ENCODE results near the gene PTCHD1.

The PTCHD1 gene
- 0 to 0.66 (median 0) reads per million in 9 experiments for total RNA-seq

DNA sequence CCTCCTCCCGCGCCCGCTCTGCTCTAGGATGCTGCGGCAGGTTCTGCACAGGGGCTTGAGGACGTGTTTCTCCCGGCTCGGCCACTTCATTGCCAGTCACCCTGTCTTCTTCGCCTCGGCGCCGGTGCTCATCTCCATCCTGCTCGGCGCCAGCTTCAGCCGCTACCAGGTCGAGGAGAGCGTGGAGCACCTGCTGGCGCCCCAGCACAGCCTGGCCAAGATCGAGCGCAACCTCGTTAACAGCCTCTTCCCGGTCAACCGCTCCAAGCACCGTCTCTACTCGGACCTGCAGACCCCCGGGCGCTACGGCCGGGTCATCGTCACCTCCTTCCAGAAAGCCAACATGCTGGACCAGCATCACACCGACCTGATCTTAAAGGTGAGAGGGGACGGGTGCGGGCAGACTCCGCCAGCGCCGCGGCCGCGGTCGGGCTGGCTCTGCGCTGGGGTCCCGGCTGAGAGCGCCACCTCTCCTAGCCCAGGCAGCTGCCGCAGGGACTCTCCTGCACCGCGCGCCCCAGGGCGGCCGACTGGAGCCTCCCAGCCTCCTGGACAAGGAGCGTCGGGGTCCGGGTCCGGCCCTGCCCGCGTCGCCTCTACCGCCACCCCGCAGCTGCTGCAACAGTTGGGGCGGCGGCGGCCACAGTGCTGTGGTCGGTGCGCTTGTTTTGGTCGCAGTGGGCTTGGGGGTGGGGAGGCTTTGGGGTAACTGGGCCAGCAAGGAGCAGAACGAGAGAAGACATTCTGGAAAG, at the start of gene PTCHD1:
Gene PTCHD1 (plus strand): TSS at position 2 of the 752 bp plus-strand sequence. CDS start 27 bp downstream, at position 29.
- Mint-ChIP-seq H3K36me3 (ENCODE audit: insufficient read depth) (peaks cover 4% of the 10 kb centered on the region), H3K4me3 (peak within 1 kb of the TSS in 1 of 2 donors; percentile 49), H3K27me3 (peaks cover 32 to 43% of the 10 kb centered on the region in 2 donors), H3K9me3 (no peaks in the 10 kb centered on the region), H3K27ac (no peak within 1 kb of the TSS), H3K4me1 (ENCODE audit: low read depth in 2 of 2) (peaks cover 0 to 5% of the 10 kb centered on the region in 2 donors)
- ATAC-seq (replicated peaks) (no peak), DNase-seq (no peak)

DNA sequence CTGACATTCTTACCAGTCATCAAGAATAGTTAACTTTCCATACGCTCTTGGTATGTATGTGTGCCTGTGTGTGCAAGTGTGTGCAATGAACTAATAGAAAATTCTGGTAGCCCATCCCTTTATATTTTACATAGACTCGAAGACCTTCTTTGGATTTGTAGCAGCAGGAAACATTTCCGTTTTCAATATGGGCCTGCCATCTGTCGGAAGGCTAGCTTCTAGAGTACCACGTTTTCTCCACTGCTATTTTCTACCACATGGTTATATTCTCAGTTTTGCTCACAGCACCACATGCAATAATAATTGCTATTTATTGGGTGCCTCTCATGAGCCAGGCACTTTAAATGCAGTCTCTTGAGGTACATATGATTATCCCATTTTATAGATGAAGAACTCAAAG, 47.9 kb upstream of the PTCHD1 start:
- no peak for ATAC-seq (replicated peaks)
- no peak overlapping the region for H3K27ac Mint-ChIP-seq
- no peak for DNase-seq
- H3K4me1 Mint-ChIP-seq (ENCODE audit: low read depth in 2 of 2) = no peaks in the 10 kb centered on the region
- no peaks in the 10 kb centered on the region for H3K36me3 Mint-ChIP-seq (ENCODE audit: insufficient read depth)
- H3K4me3 Mint-ChIP-seq = no peak overlapping the region
- no peaks in the 10 kb centered on the region for H3K27me3 Mint-ChIP-seq
- H3K9me3 Mint-ChIP-seq = no peaks in the 10 kb centered on the region

DNA sequence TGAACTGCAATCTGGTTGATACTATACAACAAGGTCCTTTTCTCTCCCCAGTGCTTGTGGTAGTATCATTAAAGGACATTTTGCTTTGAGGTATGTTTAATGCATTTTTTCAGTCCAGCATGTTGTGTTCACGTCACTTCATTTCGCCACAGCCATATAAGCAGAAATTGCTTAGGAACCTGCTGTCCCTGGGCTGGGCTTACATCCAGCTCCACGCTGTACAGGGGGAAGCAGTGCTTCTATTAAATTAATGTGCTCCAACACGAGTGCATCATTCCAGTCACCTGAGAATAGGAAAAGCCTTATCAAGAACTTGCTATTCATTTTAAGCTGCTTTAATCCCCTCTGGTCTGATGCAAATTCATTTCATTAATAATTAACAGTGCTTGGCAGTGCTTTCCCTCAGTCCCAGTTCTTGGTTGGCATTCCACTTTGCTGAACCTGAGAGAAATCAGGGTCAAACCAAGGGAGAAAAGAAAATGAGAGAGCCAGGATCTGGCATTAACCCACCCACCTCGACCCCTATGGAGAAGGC, 47.4 kb upstream of the PTCHD1 start:
- Mint-ChIP-seq H3K9me3 (no peaks in the 10 kb centered on the region), H3K4me3 (no peak overlapping the region), H3K4me1 (ENCODE audit: low read depth in 2 of 2) (no peaks in the 10 kb centered on the region), H3K36me3 (ENCODE audit: insufficient read depth) (no peaks in the 10 kb centered on the region), H3K27me3 (no peaks in the 10 kb centered on the region), H3K27ac (no peak overlapping the region)
- ATAC-seq (replicated peaks) = no peak
- no peak for DNase-seq

DNA sequence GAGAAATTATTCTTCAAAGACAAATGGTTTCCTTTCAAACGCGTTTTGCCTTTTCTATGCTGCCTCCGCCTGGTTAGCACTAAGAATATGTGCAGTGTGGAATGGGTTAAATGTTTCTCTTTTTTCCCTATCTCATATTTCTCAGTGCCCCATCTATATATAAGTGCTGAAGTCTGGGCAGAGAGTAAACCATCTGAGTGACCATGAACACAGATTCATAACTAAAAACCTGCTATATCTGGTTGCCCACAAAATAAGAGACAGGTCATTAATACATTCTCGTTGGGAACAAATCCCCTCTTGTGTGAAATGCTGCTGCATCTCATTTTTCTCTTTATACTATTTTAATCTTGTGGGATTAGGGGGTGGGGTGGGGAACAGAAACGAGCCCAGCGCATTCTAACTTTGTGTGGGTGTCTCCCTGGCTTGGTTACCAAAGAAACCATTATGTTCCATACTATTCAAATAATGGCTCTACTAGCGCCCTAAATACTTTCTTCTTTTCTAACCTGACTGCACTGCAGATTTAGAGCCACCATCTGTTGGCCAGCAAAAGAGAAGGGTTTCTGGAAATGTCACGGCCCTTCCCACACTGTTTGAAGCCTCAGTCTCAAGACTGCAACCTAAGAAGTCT, 42.2 kb upstream of the PTCHD1 start:
- H3K4me3 Mint-ChIP-seq = no peak overlapping the region
- no peaks in the 10 kb centered on the region for H3K9me3 Mint-ChIP-seq
- ATAC-seq (replicated peaks) = no peak
- no peaks in the 10 kb centered on the region for H3K36me3 Mint-ChIP-seq (ENCODE audit: insufficient read depth)
- no peaks in the 10 kb centered on the region for H3K4me1 Mint-ChIP-seq (ENCODE audit: low read depth in 2 of 2)
- H3K27ac Mint-ChIP-seq = no peak overlapping the region
- no peak for DNase-seq
- no peaks in the 10 kb centered on the region for H3K27me3 Mint-ChIP-seq

DNA sequence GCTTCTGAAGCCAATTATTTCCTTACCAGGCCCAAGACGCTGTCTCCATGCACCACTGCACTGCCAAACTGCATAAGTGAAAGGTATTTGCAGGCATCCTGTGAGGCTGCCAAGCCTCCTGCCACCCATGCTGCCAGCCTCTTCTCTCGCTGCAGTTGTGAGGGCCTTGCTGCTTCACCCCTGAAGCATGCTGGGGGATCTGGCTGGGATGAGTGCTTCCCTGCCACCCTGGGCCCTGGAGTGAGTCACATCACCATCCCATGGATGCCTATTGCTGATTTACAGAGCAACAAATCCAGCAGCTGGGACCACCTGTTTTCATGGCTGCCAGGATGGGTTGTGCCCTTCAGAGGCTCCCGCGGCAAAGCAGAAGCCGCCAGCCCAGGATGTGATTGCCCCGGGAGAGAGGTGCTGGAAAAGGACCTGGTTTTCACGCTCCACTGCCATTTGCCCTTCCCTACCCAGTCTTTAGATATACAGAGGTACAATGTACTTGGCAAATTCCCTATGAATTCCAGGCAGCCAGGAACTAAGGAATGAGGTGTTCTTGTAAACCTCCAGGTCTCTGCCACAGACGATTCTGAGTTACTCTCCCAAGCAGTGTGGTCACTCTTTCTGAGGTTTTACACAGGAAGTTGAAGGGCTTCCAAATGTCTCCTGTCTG, 41.5 kb upstream of the PTCHD1 start:
- Mint-ChIP-seq H3K4me3 (no peak overlapping the region), H3K4me1 (ENCODE audit: low read depth in 2 of 2) (no peaks in the 10 kb centered on the region), H3K9me3 (no peaks in the 10 kb centered on the region), H3K27me3 (no peaks in the 10 kb centered on the region), H3K27ac (no peak overlapping the region), H3K36me3 (ENCODE audit: insufficient read depth) (no peaks in the 10 kb centered on the region)
- ATAC-seq (replicated peaks) (no peak), DNase-seq (no peak)

DNA sequence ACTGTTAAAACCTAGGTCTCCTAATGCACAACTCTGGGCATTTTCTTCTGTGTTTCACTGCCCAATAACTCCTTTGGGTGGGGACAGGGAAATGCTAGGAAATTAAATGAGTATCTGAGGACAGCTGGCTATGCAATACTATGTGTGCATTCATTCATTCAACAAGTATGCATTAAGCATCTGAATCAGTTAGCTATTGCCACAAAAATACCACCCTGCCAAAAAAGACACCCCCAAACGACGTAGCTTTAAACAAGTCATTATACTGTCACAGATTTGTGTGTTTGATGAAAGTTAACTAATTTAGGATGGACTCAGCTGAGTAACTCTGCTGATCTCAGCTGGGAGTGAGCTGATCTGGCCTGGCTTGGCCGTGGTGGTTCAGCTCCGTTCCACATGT, 29.8 kb upstream of the PTCHD1 start:
- H3K27ac Mint-ChIP-seq = no peak overlapping the region
- ATAC-seq (replicated peaks) (no peak), DNase-seq (no peak)
- H3K27me3 Mint-ChIP-seq = no peaks in the 10 kb centered on the region
- H3K9me3 Mint-ChIP-seq = no peaks in the 10 kb centered on the region
- no peaks in the 10 kb centered on the region for H3K36me3 Mint-ChIP-seq (ENCODE audit: insufficient read depth)
- H3K4me1 Mint-ChIP-seq (ENCODE audit: low read depth in 2 of 2) = no peaks in the 10 kb centered on the region
- H3K4me3 Mint-ChIP-seq = no peak overlapping the region

DNA sequence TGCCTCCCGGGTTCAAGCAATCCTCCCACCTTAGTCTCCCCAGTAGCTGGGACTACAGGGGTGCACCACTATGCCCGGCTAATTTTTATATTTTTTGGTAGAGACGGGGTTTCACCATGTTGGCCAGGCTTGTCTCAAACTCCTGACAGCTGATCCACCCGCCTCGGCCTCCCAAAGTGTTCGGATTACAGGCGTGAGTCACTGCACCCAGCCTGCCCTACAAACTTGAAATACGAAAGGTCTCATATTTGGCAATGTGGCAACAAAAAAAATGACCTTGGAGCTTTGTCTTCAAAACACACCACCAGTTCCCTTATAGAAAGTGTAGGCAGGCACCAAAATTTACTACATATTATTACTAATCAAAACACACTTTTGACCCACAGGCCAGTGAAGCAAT, 22.9 kb upstream of the PTCHD1 start:
- H3K36me3 Mint-ChIP-seq (ENCODE audit: insufficient read depth) = no peaks in the 10 kb centered on the region
- ATAC-seq (replicated peaks) = no peak

DNA sequence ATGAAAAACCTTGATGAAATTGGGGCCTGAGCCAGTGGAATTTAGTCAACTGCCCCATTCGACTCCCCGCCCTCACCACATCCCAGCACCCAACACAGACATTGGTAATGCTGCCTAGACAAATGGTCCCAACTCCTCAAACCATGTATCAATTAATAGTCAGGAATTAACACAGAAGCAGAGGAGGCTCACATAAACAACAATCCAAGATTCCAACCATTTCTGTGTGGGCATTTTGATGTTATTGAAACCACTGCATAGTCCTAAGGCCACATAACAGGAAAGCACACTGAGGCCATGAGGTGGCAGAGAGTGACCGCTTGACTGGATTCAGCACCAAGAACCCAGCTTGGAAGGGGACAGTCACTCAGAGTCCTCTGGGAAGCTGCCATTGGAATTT, 22.5 kb upstream of the PTCHD1 start:
- no peaks in the 10 kb centered on the region for H3K4me1 Mint-ChIP-seq (ENCODE audit: low read depth in 2 of 2)
- H3K9me3 Mint-ChIP-seq = peaks cover 0 to 5% of the 10 kb centered on the region in 2 donors
- no peak overlapping the region for H3K4me3 Mint-ChIP-seq
- H3K36me3 Mint-ChIP-seq (ENCODE audit: insufficient read depth) = no peaks in the 10 kb centered on the region
- no peak overlapping the region for H3K27ac Mint-ChIP-seq
- ATAC-seq (replicated peaks) (no peak), DNase-seq (no peak)
- no peaks in the 10 kb centered on the region for H3K27me3 Mint-ChIP-seq

More for the DNA sequence above, 22.9 kb upstream of the PTCHD1 start:
- peaks cover 0 to 5% of the 10 kb centered on the region in 2 donors for H3K9me3 Mint-ChIP-seq
- no peak for DNase-seq
- no peaks in the 10 kb centered on the region for H3K4me1 Mint-ChIP-seq (ENCODE audit: low read depth in 2 of 2)
- H3K27ac Mint-ChIP-seq = no peak overlapping the region
- no peak overlapping the region for H3K4me3 Mint-ChIP-seq
- no peaks in the 10 kb centered on the region for H3K27me3 Mint-ChIP-seq

DNA sequence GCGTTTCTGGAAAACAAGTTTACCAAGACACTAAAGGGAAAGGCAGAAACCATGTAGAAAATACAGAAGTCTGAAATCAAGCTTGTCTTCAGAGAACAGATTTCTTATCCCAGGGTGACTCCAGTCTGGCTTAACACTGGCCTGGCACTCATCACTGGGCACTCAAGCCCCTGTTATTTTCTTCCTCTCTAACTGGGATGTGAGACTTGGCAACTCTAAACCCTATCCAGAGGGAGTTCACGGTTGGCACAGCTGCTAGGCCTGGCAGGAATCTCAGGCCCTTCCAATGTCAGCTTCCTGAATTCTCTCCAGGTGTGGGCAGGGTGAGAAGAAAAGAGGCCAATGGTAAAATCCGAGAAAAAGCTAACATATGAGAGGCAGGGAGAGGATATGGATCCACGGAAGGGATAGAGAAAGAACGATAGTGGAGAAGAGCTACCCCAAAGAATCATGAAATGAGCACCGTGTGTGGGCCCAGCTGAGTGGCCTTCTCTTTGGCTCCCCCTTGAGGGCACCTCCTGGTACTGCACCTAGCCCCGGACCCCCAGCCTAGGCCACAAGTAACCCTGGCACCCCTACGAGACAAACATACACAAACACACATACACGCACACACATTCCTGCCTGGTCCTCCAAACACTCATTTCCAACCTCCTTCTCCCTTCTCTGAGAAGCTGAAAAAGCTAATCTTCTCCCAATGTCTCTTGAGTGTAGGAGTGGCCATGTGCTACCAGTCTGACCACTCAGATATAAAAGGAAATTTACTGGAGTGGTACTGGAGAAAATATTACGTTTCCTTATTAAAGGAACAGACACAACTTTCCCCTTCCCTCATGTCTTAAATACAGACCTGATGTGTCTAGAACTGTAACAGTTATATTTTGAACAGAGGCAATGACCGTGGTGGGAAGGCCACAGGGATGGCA, 16.6 kb upstream of the PTCHD1 start:
- DNase-seq (peak in 1 of 3 experiments; percentile 0), ATAC-seq (replicated peaks) (no peak)
- peaks cover 0 to 2% of the 10 kb centered on the region in 2 donors for H3K4me1 Mint-ChIP-seq (ENCODE audit: low read depth in 2 of 2)
- no peak overlapping the region for H3K27ac Mint-ChIP-seq
- no peak overlapping the region for H3K4me3 Mint-ChIP-seq
- H3K9me3 Mint-ChIP-seq = peaks cover 0 to 5% of the 10 kb centered on the region in 2 donors
- no peaks in the 10 kb centered on the region for H3K36me3 Mint-ChIP-seq (ENCODE audit: insufficient read depth)
- no peaks in the 10 kb centered on the region for H3K27me3 Mint-ChIP-seq

DNA sequence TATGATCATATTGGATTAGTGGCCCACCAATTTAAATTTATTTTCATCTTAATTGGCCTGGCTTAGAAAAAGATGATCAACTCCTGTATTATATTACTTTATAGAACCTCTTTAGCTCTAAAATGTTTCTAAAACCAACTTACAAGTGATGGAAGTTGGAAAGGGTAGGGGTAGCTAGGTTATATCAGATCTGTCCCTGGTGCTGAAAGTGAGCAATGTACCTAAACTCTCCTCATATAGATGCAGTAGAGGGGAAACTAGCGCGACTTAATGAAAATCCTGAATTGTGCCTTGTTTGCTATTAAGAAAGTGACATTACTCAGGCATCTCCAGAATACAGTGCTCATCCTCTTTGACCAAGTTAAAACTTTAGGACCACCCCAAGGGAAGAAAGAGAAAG, 7.5 kb upstream of the PTCHD1 start:
- H3K27ac Mint-ChIP-seq = no peak overlapping the region
- no peak for ATAC-seq (replicated peaks)
- DNase-seq = no peak
- peaks cover under 1% of the 10 kb centered on the region for H3K36me3 Mint-ChIP-seq (ENCODE audit: insufficient read depth)
- H3K9me3 Mint-ChIP-seq = no peaks in the 10 kb centered on the region
- no peak overlapping the region for H3K4me3 Mint-ChIP-seq
- H3K4me1 Mint-ChIP-seq (ENCODE audit: low read depth in 2 of 2) = no peaks in the 10 kb centered on the region
- H3K27me3 Mint-ChIP-seq = peaks cover 12 to 13% of the 10 kb centered on the region in 2 donors

DNA sequence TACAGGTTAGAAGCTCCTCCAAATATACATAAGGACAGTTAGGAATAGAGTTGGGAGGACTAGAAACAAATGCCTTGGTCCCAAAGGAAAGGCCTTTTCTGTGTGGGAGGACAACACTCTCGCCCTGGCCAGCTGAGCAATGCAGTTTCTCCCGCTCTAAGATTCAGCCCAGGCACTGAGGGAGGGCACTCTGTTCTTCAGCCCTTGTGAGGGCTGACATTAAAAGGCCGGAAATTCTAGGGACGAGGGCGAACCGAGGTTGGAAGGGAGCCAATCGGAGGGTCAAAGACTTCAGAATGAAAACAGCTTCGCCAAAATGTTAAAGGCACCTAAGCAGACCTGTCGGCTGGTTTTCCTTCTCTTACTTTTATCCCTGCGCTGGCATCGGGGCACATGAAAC, 2.9 kb upstream of the PTCHD1 start:
- Mint-ChIP-seq H3K27ac (no peak overlapping the region), H3K4me1 (ENCODE audit: low read depth in 2 of 2) (peaks cover 0 to 5% of the 10 kb centered on the region in 2 donors), H3K4me3 (no peak overlapping the region), H3K27me3 (peaks cover 34 to 46% of the 10 kb centered on the region in 2 donors), H3K9me3 (no peaks in the 10 kb centered on the region), H3K36me3 (ENCODE audit: insufficient read depth) (peaks cover 4% of the 10 kb centered on the region)
- DNase-seq (no peak), ATAC-seq (replicated peaks) (no peak)

DNA sequence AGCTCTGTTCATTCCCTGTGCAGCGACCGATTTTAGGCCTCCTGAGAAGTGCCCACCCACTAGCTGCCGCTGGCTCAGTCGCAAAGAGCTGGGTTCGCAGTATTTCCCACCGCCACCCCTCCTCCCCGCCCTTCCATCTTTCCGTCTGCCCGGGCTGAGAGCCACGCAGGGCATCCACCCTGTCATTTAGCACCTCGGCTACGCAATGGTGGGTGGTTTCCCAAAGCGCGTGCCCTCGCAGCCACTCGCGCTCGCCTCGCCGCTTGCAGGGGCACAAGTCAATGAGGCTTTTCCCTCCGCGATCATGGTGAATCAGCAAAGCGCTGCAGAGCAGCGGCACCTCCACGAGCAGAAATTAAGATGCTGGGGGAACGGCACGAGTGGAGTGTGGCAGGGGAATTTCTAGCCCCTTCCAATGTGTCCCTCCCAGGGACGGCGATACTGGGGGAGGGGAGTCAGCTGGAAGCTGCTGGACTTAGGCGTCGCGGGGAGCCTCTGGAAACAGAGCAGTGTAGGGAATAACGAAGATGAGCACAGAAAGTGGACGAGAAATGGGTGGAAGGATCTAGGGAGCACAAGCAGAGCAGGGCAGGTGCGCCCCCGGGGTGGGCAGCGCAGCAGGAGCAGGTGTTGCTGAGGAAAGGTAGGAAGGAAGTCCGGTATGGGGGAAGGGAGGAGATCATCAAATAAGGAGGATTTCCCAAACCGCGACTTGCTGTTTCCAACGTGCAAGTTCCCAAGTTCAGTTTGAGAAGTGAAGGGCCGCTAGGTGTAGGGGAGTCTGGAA, 2.4 kb upstream of the PTCHD1 start:
- peaks cover 35 to 48% of the 10 kb centered on the region in 2 donors for H3K27me3 Mint-ChIP-seq
- no peaks in the 10 kb centered on the region for H3K9me3 Mint-ChIP-seq
- peaks cover 0 to 5% of the 10 kb centered on the region in 2 donors for H3K4me1 Mint-ChIP-seq (ENCODE audit: low read depth in 2 of 2)
- H3K36me3 Mint-ChIP-seq (ENCODE audit: insufficient read depth) = peaks cover 4% of the 10 kb centered on the region
- H3K4me3 Mint-ChIP-seq = peak overlapping the region in 1 of 2 donors; percentile 53
- no peak for ATAC-seq (replicated peaks)
- no peak for DNase-seq
- H3K27ac Mint-ChIP-seq = no peak overlapping the region

All from effector memory CD8-positive, alpha-beta T cell (primary cell).